ENCODE data around the gene GALNT3.

The GALNT3 gene

GRCh38 chr2:165718610-165719210 is 75.3 kb downstream of the GALNT3 start:
- no peak overlapping the region for H3K27ac ChIP-seq (ENCODE audit: low read length)
- no peak overlapping the region for H3K9ac ChIP-seq (ENCODE audit: low read length)
- no peaks in the 10 kb centered on the region for H3K27me3 ChIP-seq (ENCODE audit: control insufficient read depth, insufficient read depth, low read length)
- H3K4me3 ChIP-seq (ENCODE audit: low read length): no peak overlapping the region
- H3K4me1 ChIP-seq (ENCODE audit: control insufficient read depth, low read depth, low read length): no peaks in the 10 kb centered on the region
- H3K36me3 ChIP-seq (ENCODE audit: control insufficient read depth, low read depth, low read length): no peaks in the 10 kb centered on the region
- H3K9me3 ChIP-seq (ENCODE audit: control insufficient read depth, low read depth, low read length): no peaks in the 10 kb centered on the region

GRCh38 chr2:165716091-165716490 is 78.0 kb downstream of the GALNT3 start:
- Histone ChIP-seq H3K4me3 (ENCODE audit: low read length) (no peak overlapping the region), H3K27ac (ENCODE audit: low read length) (no peak overlapping the region), H3K9ac (ENCODE audit: low read length) (no peak overlapping the region), H3K36me3 (ENCODE audit: control insufficient read depth, low read depth, low read length) (no peaks in the 10 kb centered on the region), H3K9me3 (ENCODE audit: control insufficient read depth, low read depth, low read length) (no peaks in the 10 kb centered on the region), H3K4me1 (ENCODE audit: control insufficient read depth, low read depth, low read length) (no peaks in the 10 kb centered on the region), H3K27me3 (ENCODE audit: control insufficient read depth, insufficient read depth, low read length) (no peaks in the 10 kb centered on the region)

GRCh38 chr2:165706960-165707487 is 87.0 kb downstream of the GALNT3 start:
- Histone ChIP-seq H3K4me3 (ENCODE audit: low read length) (no peak overlapping the region), H3K9ac (ENCODE audit: low read length) (no peak overlapping the region), H3K36me3 (ENCODE audit: control insufficient read depth, low read depth, low read length) (no peaks in the 10 kb centered on the region), H3K27ac (ENCODE audit: low read length) (peak overlapping the region; percentile 13), H3K9me3 (ENCODE audit: control insufficient read depth, low read depth, low read length) (no peaks in the 10 kb centered on the region), H3K4me1 (ENCODE audit: control insufficient read depth, low read depth, low read length) (peaks cover 8% of the 10 kb centered on the region), H3K27me3 (ENCODE audit: control insufficient read depth, insufficient read depth, low read length) (no peaks in the 10 kb centered on the region)

- H3K36me3 ChIP-seq (ENCODE audit: control insufficient read depth, low read depth, low read length): no peaks in the 10 kb centered on the region
- no peak overlapping the region for H3K9ac ChIP-seq (ENCODE audit: low read length)
- H3K9me3 ChIP-seq (ENCODE audit: control insufficient read depth, low read depth, low read length): no peaks in the 10 kb centered on the region
- H3K4me1 ChIP-seq (ENCODE audit: control insufficient read depth, low read depth, low read length): peaks cover 34% of the 10 kb centered on the region
- H3K27me3 ChIP-seq (ENCODE audit: control insufficient read depth, insufficient read depth, low read length): no peaks in the 10 kb centered on the region
- no peak overlapping the region for H3K27ac ChIP-seq (ENCODE audit: low read length)
- H3K4me3 ChIP-seq (ENCODE audit: low read length): no peak overlapping the region
These were observed 92.9 kb downstream of the GALNT3 start for GRCh38 chr2:165701147-165701546.

GRCh38 chr2:165700531-165700930 is 93.5 kb downstream of the GALNT3 start:
- peak overlapping the region; percentile 54 for H3K27ac ChIP-seq (ENCODE audit: low read length)
- no peaks in the 10 kb centered on the region for H3K27me3 ChIP-seq (ENCODE audit: control insufficient read depth, insufficient read depth, low read length)
- H3K9ac ChIP-seq (ENCODE audit: low read length): no peak overlapping the region
- no peaks in the 10 kb centered on the region for H3K36me3 ChIP-seq (ENCODE audit: control insufficient read depth, low read depth, low read length)
- H3K9me3 ChIP-seq (ENCODE audit: control insufficient read depth, low read depth, low read length): no peaks in the 10 kb centered on the region
- peaks cover 34% of the 10 kb centered on the region for H3K4me1 ChIP-seq (ENCODE audit: control insufficient read depth, low read depth, low read length)
- no peak overlapping the region for H3K4me3 ChIP-seq (ENCODE audit: low read length)

GRCh38 chr2:165699946-165700345 is 94.1 kb downstream of the GALNT3 start:
- no peaks in the 10 kb centered on the region for H3K9me3 ChIP-seq (ENCODE audit: control insufficient read depth, low read depth, low read length)
- H3K27me3 ChIP-seq (ENCODE audit: control insufficient read depth, insufficient read depth, low read length): no peaks in the 10 kb centered on the region
- H3K4me1 ChIP-seq (ENCODE audit: control insufficient read depth, low read depth, low read length): peaks cover 34% of the 10 kb centered on the region
- no peak overlapping the region for H3K9ac ChIP-seq (ENCODE audit: low read length)
- no peak overlapping the region for H3K4me3 ChIP-seq (ENCODE audit: low read length)
- H3K27ac ChIP-seq (ENCODE audit: low read length): peak overlapping the region; percentile 54
- no peaks in the 10 kb centered on the region for H3K36me3 ChIP-seq (ENCODE audit: control insufficient read depth, low read depth, low read length)

- H3K9me3 ChIP-seq (ENCODE audit: control insufficient read depth, low read depth, low read length): no peaks in the 10 kb centered on the region
- H3K27ac ChIP-seq (ENCODE audit: low read length): peak overlapping the region; percentile 90
- peak overlapping the region; percentile 25 for H3K4me3 ChIP-seq (ENCODE audit: low read length)
- H3K4me1 ChIP-seq (ENCODE audit: control insufficient read depth, low read depth, low read length): peaks cover 34% of the 10 kb centered on the region
- no peak overlapping the region for H3K9ac ChIP-seq (ENCODE audit: low read length)
- no peaks in the 10 kb centered on the region for H3K27me3 ChIP-seq (ENCODE audit: control insufficient read depth, insufficient read depth, low read length)
- no peaks in the 10 kb centered on the region for H3K36me3 ChIP-seq (ENCODE audit: control insufficient read depth, low read depth, low read length)
These were observed 95.6 kb downstream of the GALNT3 start for GRCh38 chr2:165698444-165698884.

- Histone ChIP-seq H3K27ac (ENCODE audit: low read length) (peak overlapping the region; percentile 90), H3K36me3 (ENCODE audit: control insufficient read depth, low read depth, low read length) (no peaks in the 10 kb centered on the region), H3K4me3 (ENCODE audit: low read length) (no peak overlapping the region), H3K9ac (ENCODE audit: low read length) (no peak overlapping the region), H3K9me3 (ENCODE audit: control insufficient read depth, low read depth, low read length) (no peaks in the 10 kb centered on the region), H3K27me3 (ENCODE audit: control insufficient read depth, insufficient read depth, low read length) (no peaks in the 10 kb centered on the region), H3K4me1 (ENCODE audit: control insufficient read depth, low read depth, low read length) (peaks cover 34% of the 10 kb centered on the region)
These were observed 96.2 kb downstream of the GALNT3 start for GRCh38 chr2:165697748-165698443.
